ENCODE data around the gene PI4KA. TPM values are rescaled to one million over a fixed set of nuclear protein-coding genes. Genes with fewer than 3 reads are reported as not detected.

Gene PI4KA
- total RNA-seq, 4 donors from 2014 or later = 85.0 to 127 (median 101) TPM

GRCh38 chr22:20889904-20890540, 31.4 kb upstream of the PI4KA start:
- intact Hi-C loops (cut with DNase I) = no loop called here
- Histone ChIP-seq H3K4me1 (no peaks in the 10 kb centered on the region), H3K9me3 (no peaks in the 10 kb centered on the region), H3K36me3 (peaks cover 0 to 29% of the 10 kb centered on the region in 2 donors), H3K27me3 (no peaks in the 10 kb centered on the region), H3K4me3 (replicated peaks in 1 of 3) (no peak overlapping the region), H3K27ac (no peak overlapping the region)
- WGBS, 2 donors = 92 to 95% methylated on average over 13 of the region's 13 CpGs
- TF ChIP-seq POLR2A (IDR thresholded peaks at IDR 0.05) (no peak), CTCF (IDR thresholded peaks at IDR 0.05) (no peak)
- no peak for DNase-seq

DNA sequence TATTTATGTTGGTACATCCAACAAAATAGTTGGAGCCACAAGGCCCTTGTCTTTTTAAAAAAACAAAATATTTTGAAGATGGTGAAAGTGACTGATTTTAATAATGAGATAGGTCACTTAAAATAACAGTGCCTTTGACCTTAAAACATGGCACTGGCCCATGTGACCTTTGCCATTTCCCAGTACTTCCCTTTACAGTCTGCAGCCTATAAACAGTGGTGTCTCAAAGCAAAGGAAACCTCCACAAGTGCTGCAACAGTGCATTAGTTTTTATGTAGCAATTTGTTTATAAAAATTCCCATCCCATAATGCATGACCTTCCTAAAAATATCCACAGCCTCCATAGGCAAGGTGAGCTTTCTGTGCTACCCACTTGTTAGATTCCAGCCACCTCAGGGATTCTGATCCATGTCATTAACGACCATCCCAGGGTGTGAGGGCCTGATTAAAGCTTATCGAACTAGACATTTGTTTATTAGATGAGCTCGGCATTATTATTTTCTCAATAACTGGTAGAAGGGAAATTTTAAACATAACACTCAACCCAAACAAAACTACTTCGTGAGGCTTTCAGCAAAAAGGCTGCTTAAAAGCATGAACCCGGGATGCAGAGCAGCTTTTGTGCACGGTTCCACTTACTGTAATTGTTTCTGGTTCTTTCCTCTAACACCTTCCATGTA, 30.6 kb upstream of the PI4KA start:
- Histone ChIP-seq H3K27ac (no peak overlapping the region), H3K36me3 (peaks cover 5 to 29% of the 10 kb centered on the region in 2 donors), H3K4me1 (no peaks in the 10 kb centered on the region), H3K27me3 (no peaks in the 10 kb centered on the region), H3K4me3 (replicated peaks in 1 of 3) (no peak overlapping the region), H3K9me3 (no peaks in the 10 kb centered on the region)
- DNase-seq = no peak
- intact Hi-C loops (cut with DNase I) = no loop called here
- TF ChIP-seq POLR2A (IDR thresholded peaks at IDR 0.05) (no peak), CTCF (IDR thresholded peaks at IDR 0.05) (no peak)
- 89 to 90% methylated on average over 6 of the region's 6 CpGs for WGBS, 2 donors

DNA sequence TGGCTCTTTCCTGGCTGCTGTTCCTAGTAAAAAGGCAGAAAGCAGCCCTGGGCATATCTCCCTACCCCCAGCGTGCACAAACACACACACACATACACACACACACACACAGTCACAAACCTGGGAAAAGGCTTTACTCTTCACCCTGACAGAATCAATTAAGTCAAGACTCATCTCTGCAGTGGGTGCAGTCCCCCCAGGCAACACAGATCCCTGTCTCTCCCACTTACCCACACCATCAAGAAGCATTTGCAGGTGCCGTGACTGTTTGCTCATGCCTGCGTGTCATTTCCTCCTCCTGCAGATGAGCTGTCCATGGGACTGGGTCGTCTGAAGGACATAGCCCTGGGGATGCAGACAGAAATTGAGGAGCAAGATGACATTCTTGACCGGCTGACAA, 28.8 kb upstream of the PI4KA start:
- no peak for DNase-seq
- intact Hi-C loops (cut with DNase I) = no loop called here
- no peaks in the 10 kb centered on the region for H3K9me3 ChIP-seq
- H3K36me3 ChIP-seq = peaks cover 19 to 43% of the 10 kb centered on the region in 2 donors
- H3K4me1 ChIP-seq = no peaks in the 10 kb centered on the region
- H3K4me3 ChIP-seq (replicated peaks in 1 of 3) = no peak overlapping the region
- no peaks in the 10 kb centered on the region for H3K27me3 ChIP-seq
- TF ChIP-seq CTCF (IDR thresholded peaks at IDR 0.05) (no peak), POLR2A (IDR thresholded peaks at IDR 0.05) (no peak)
- WGBS, 2 donors = 84 to 92% methylated on average over 5 of the region's 5 CpGs
- H3K27ac ChIP-seq = no peak overlapping the region

- no peak overlapping the region for H3K27ac ChIP-seq
- intact Hi-C loops (cut with DNase I) = no loop called here
Measured at GRCh38 chr22:20885557-20886323, 27.1 kb upstream of the PI4KA start.

More at GRCh38 chr22:20885557-20886323, 27.1 kb upstream of the PI4KA start:
- peak in 5 of 6 experiments; percentile 59 to 75 (median 70) for TF ChIP-seq CTCF (IDR thresholded peaks at IDR 0.05)
- no peak for TF ChIP-seq POLR2A (IDR thresholded peaks at IDR 0.05)
- Histone ChIP-seq H3K27me3 (no peaks in the 10 kb centered on the region), H3K4me1 (no peaks in the 10 kb centered on the region), H3K36me3 (peaks cover 26 to 55% of the 10 kb centered on the region in 2 donors), H3K9me3 (no peaks in the 10 kb centered on the region), H3K4me3 (replicated peaks in 1 of 3) (no peak overlapping the region)
- WGBS, 2 donors = 40 to 53% methylated on average over 10 of the region's 10 CpGs
- peak; percentile 75 to 80 for DNase-seq
